ENCODE measurements around the gene SYT1. TPM values are rescaled to one million over a fixed set of nuclear protein-coding genes. Genes with fewer than 3 reads are reported as not detected.

Gene SYT1
- total and polyA plus RNA-seq, 2 of the 8 experiments (the other 6 are each of a cell fraction or from before 2014, with no cell fraction given) = 11.0 to 34.6 TPM

GRCh38 chr12:79162147-79162772 is 297.7 kb downstream of the SYT1 start (continued):
- TF ChIP-seq MAFK (IDR thresholded peaks at IDR 0.05; ENCODE audit: low read depth, low read length) = no peak
- no peak for TF ChIP-seq SP1 (IDR thresholded peaks at IDR 0.05; ENCODE audit: low read depth, low read length)
- no peak for TF ChIP-seq RBBP5 (IDR thresholded peaks at IDR 0.05; ENCODE audit: borderline replicate concordance, low read depth, low read length)
- TF ChIP-seq HDAC2 (IDR thresholded peaks at IDR 0.05; ENCODE audit: borderline replicate concordance in 1 of 2, low read depth in 2 of 2, low read length in 2 of 2) = no peak
- TF ChIP-seq TCF12 (IDR thresholded peaks at IDR 0.05; ENCODE audit: low read depth, low read length) = no peak
- no peak for TF ChIP-seq EZH2 (IDR thresholded peaks at IDR 0.05; ENCODE audit: low read depth, low read length, severe bottlenecking)
- no peak for TF ChIP-seq TAF1 (IDR thresholded peaks at IDR 0.05; ENCODE audit: low read depth, low read length)

All from H1 (cell line).